ENCODE results near the gene SYT1. TPM values are rescaled to one million over a fixed set of nuclear protein-coding genes. Genes with fewer than 3 reads are reported as not detected.

The SYT1 gene
- total and polyA plus RNA-seq, 2 experiments from 2014 or later = 48.7 to 51.7 TPM

- Histone ChIP-seq H3K36me3 (ENCODE audit: insufficient read depth) (no peaks in the 10 kb centered on the region), H3K4me3 (no peak overlapping the region), H3K9me2 (ENCODE audit: insufficient read depth) (no peaks in the 10 kb centered on the region), H3K79me2 (replicated peaks; ENCODE audit: insufficient read depth) (no peaks in the 10 kb centered on the region), H3K4me1 (ENCODE audit: insufficient read depth) (no peaks in the 10 kb centered on the region), H3K4me2 (no peak overlapping the region), H4K20me1 (replicated peaks; ENCODE audit: insufficient read depth) (no peaks in the 10 kb centered on the region; the same call in 1 of the 2 replicates), H3K27ac (ENCODE audit: low read depth) (no peak overlapping the region), H3F3A (replicated peaks; ENCODE audit: low read depth) (no peaks in the 10 kb centered on the region), H2AFZ (no peak overlapping the region), H3K27me3 (ENCODE audit: insufficient read depth) (no peaks in the 10 kb centered on the region)
- Mint-ChIP-seq H3K4me1 (peaks cover 8% of the 10 kb centered on the region; the same call in 2 of the 3 replicates), H3K9me3 (no peaks in the 10 kb centered on the region), H3K27me3 (ENCODE audit: insufficient read depth, low read depth, poor library complexity) (no peaks in the 10 kb centered on the region), H3K27ac (no peak overlapping the region), H3K36me3 (ENCODE audit: low read depth) (no peaks in the 10 kb centered on the region), H3K4me3 (no peak overlapping the region)
- TF ChIP-seq EZH2 (IDR thresholded peaks at IDR 0.05; ENCODE audit: low read depth, unreplicated experiment) (no peak), JUNB (IDR thresholded peaks at IDR 0.05; ENCODE audit: unreplicated experiment) (no peak), REST (IDR thresholded peaks at IDR 0.05; ENCODE audit: unreplicated experiment) (no peak), EZH2phosphoT487 (IDR thresholded peaks at IDR 0.05; ENCODE audit: unreplicated experiment) (no peak), ZNF114 (CRISPR knock-in tag; IDR thresholded peaks at IDR 0.05) (no peak)
- peak; percentile 23; the same call in 1 of the 3 replicates for ATAC-seq
- no peak for DNase-seq (ENCODE audit: low spot score)
Observed at GRCh38 chr12:79156846-79157463, 292.4 kb downstream of the SYT1 start.

- no peaks in the 10 kb centered on the region for H3K79me2 ChIP-seq (replicated peaks; ENCODE audit: insufficient read depth)
- Mint-ChIP-seq H3K27me3 (ENCODE audit: insufficient read depth, low read depth, poor library complexity) (no peaks in the 10 kb centered on the region), H3K4me1 (no peaks in the 10 kb centered on the region; the same call in 2 of the 3 replicates), H3K9me3 (no peaks in the 10 kb centered on the region), H3K4me3 (no peak overlapping the region), H3K27ac (no peak overlapping the region), H3K36me3 (ENCODE audit: low read depth) (no peaks in the 10 kb centered on the region)
- H2AFZ ChIP-seq = no peak overlapping the region
- no peaks in the 10 kb centered on the region; the same call in 1 of the 2 replicates for H4K20me1 ChIP-seq (replicated peaks; ENCODE audit: insufficient read depth)
- H3K27me3 ChIP-seq (ENCODE audit: insufficient read depth) = no peaks in the 10 kb centered on the region
- no peaks in the 10 kb centered on the region for H3K4me1 ChIP-seq (ENCODE audit: insufficient read depth)
- DNase-seq (ENCODE audit: low spot score) (no peak), ATAC-seq (no peak)
- no peaks in the 10 kb centered on the region for H3F3A ChIP-seq (replicated peaks; ENCODE audit: low read depth)
- H3K9me2 ChIP-seq (ENCODE audit: insufficient read depth) = no peaks in the 10 kb centered on the region
- no peak overlapping the region for H3K4me2 ChIP-seq
- H3K36me3 ChIP-seq (ENCODE audit: insufficient read depth) = no peaks in the 10 kb centered on the region
- no peak overlapping the region for H3K4me3 ChIP-seq
- no peak overlapping the region for H3K27ac ChIP-seq (ENCODE audit: low read depth)
- no peak for TF ChIP-seq EZH2phosphoT487 (IDR thresholded peaks at IDR 0.05; ENCODE audit: unreplicated experiment)
- no peak for TF ChIP-seq ZNF331 (CRISPR knock-in tag; IDR thresholded peaks at IDR 0.05; ENCODE audit: low read depth)
- no peak for TF ChIP-seq ZNF462 (CRISPR knock-in tag; IDR thresholded peaks at IDR 0.05)
- no peak for TF ChIP-seq EZH2 (IDR thresholded peaks at IDR 0.05; ENCODE audit: low read depth, unreplicated experiment)
- no peak for TF ChIP-seq NANOG (IDR thresholded peaks at IDR 0.05; ENCODE audit: borderline replicate concordance)
- no peak for TF ChIP-seq ETS1 (IDR thresholded peaks at IDR 0.05)
- TF ChIP-seq POLR2AphosphoS5 (IDR thresholded peaks at IDR 0.05; ENCODE audit: low read depth) = no peak
Observed at GRCh38 chr12:79161249-79161934, 296.8 kb downstream of the SYT1 start.
